B cell (primary cell): ENCODE results near the gene DCUN1D4. TPM values are rescaled to one million over a fixed set of nuclear protein-coding genes. Genes with fewer than 3 reads are reported as not detected.

Experiments used
- ATAC-seq: fragments of 200-7000 bp; cut with Tn5 transposase; one replicate; pipeline ENCODE4 v1.10.0; 2021; ENCODE audit warnings: low read depth, mild to moderate bottlenecking, moderate number of reproducible peaks, moderate library complexity
- CTCF ChIA-PET: fragments of 350-600 bp; sonication (Branson Sonifier 250); formaldehyde crosslinking; loops from one replicate; lab custom pipeline; 2021; ENCODE audit warnings: antibody characterized with exemption, inconsistent platforms; lab: Charles Lee
- POLR2A ChIA-PET: fragments of 350-600 bp; sonication (Branson Sonifier 250); formaldehyde crosslinking; loops from one replicate; lab custom pipeline; 2021; ENCODE audit warnings: antibody characterized with exemption; lab: Charles Lee
- DNase-seq: peaks from one replicate; pipeline ENCODE4 v3.0.0; 2013
- H2AFZ ChIP-seq: 2 replicates; pipeline ENCODE4 v1.6.1; 2012; ENCODE audit warnings: mild to moderate bottlenecking, low read depth, low read length; ENCODE audit not compliant: insufficient read depth, poor library complexity, severe bottlenecking
- H3K27ac ChIP-seq, 2 donors: 1 replicate in 1 of 2; 2 replicates in 1 of 2; pipeline ENCODE4 v1.5.1; 2012 to 2013; ENCODE audit warnings: low read length in 2 of 2, mild to moderate bottlenecking in 2 of 2, moderate library complexity in 1 of 2
- H3K27me3 ChIP-seq, 4 experiments: fragments of 200-600 bp in 1 of 4; sonication (generic) in 1 of 4; replicated peaks in 1 of 4; 1 replicate in 2 of 4; 2 replicates in 2 of 4; pipeline versions ENCODE4 v1.6.1 to v1.7.0; 2013 to 2016; ENCODE audit warnings: low read length in 3 of 4, mild to moderate bottlenecking in 2 of 4, mixed read lengths in 1 of 4, moderate library complexity in 1 of 4; ENCODE audit not compliant: insufficient read depth in 4 of 4, control insufficient read depth in 3 of 4; ENCODE audit errors: control extremely low read depth in 1 of 4
- H3K36me3 ChIP-seq, 2 experiments: replicated peaks in 1 of 2; 1 replicate in 1 of 2; 2 replicates in 1 of 2; pipeline versions ENCODE4 v1.6.1 to v1.7.1; 2013; ENCODE audit warnings: low read length in 1 of 2; ENCODE audit not compliant: insufficient read depth in 2 of 2, control insufficient read depth in 1 of 2; ENCODE audit errors: control extremely low read depth in 1 of 2, extremely low read depth in 1 of 2
- H3K4me1 ChIP-seq, 2 donors: fragments of 200-600 bp in 1 of 2; sonication (generic) in 1 of 2; 1 replicate in 1 of 2; 2 replicates in 1 of 2; pipeline versions ENCODE4 v1.5.1 to v1.6.1; 2013 to 2017; ENCODE audit warnings: low read length in 2 of 2; ENCODE audit not compliant: control insufficient read depth in 2 of 2, insufficient read depth in 2 of 2
- H3K4me2 ChIP-seq: replicated peaks from 2 replicates; pipeline ENCODE3; 2012; ENCODE audit warnings: mild to moderate bottlenecking, low read depth, low read length; ENCODE audit not compliant: poor library complexity, severe bottlenecking
- H3K4me3 ChIP-seq, 5 experiments: fragments of 200-600 bp in 1 of 5; sonication (generic) in 1 of 5; 1 replicate in 3 of 5; 2 replicates in 2 of 5; pipeline versions ENCODE4 v1.5.1 to v1.7.0; 2011 to 2016; ENCODE audit warnings: low read length in 4 of 5, mild to moderate bottlenecking in 4 of 5, low read depth in 2 of 5, control low read depth in 1 of 5, moderate library complexity in 1 of 5; ENCODE audit not compliant: insufficient read depth in 1 of 5; ENCODE audit errors: control extremely low read depth in 1 of 5, extremely low read depth in 1 of 5
- H3K79me2 ChIP-seq: fragments of 200-600 bp; sonication (generic); one replicate; pipeline ENCODE4 v1.6.0; 2016; ENCODE audit warnings: low read length; ENCODE audit not compliant: control insufficient read depth, insufficient read depth
- H3K9ac ChIP-seq: fragments of 200-600 bp; sonication (generic); 2 replicates; pipeline ENCODE4 v1.6.1; 2017; ENCODE audit warnings: mild to moderate bottlenecking, low read length, moderate library complexity
- H3K9me3 ChIP-seq, 3 donors: one replicate each; pipeline versions ENCODE4 v1.6.1 to v1.7.1; 2013; ENCODE audit warnings: low read length in 2 of 3; ENCODE audit not compliant: control insufficient read depth in 2 of 3, insufficient read depth in 1 of 3; ENCODE audit errors: control extremely low read depth in 1 of 3
- H4K20me1 ChIP-seq: 2 replicates; pipeline ENCODE4 v1.6.0; 2012; ENCODE audit warnings: mild to moderate bottlenecking, low read length; ENCODE audit not compliant: insufficient read depth, control insufficient read depth, poor library complexity, severe bottlenecking
- H3K27ac Mint-ChIP-seq: one replicate; pipeline ENCODE4 v1.8.0; 2021; ENCODE audit warnings: mixed read lengths
- H3K27me3 Mint-ChIP-seq: one replicate; pipeline ENCODE4 v1.8.0; 2021; ENCODE audit warnings: mixed read lengths
- H3K4me1 Mint-ChIP-seq: one replicate; pipeline ENCODE4 v1.8.0; 2021; ENCODE audit warnings: mixed read lengths
- H3K4me3 Mint-ChIP-seq: one replicate; pipeline ENCODE4 v1.8.0; 2021; ENCODE audit warnings: mixed read lengths
- H3K9me3 Mint-ChIP-seq: one replicate; pipeline ENCODE4 v1.8.0; 2022; ENCODE audit warnings: mixed read lengths; ENCODE audit not compliant: insufficient read depth
- CTCF ChIP-seq: fragments of 200-600 bp; IDR thresholded peaks from one replicate; pipeline ENCODE4 v1.8.0; 2022; ENCODE audit warnings: antibody characterized with exemption, mild to moderate bottlenecking
- EZH2 ChIP-seq: IDR thresholded peaks from 2 replicates; pipeline ENCODE4 v1.6.1; 2012; ENCODE audit warnings: borderline replicate concordance, low read depth, mild to moderate bottlenecking, moderate library complexity, low read length; ENCODE audit not compliant: insufficient read depth, poor library complexity, severe bottlenecking
- WGBS: methylation state at CpG from one replicate; pipeline ENCODE4 v1.1.5; 2013; ENCODE audit warnings: missing lambda C conversion rate; ENCODE audit not compliant: insufficient coverage; 5-methylcytosine and 5-hydroxymethylcytosine counted together
- intact Hi-C: fragments of 100-400 bp; cut with micrococcal nuclease; formaldehyde crosslinking; loops from one replicate; pipeline ENCODE4 v1.10.0; 2022
- polyA plus RNA-seq: library from polyadenylated mRNA; depleted of rRNA; stranded (reverse); fragments of >200 nt; gene quantifications from 2 replicates; pipeline ENCODE4 v1.2.3, GENCODE V29; 2012
- total RNA-seq, 2 donors: library from RNA; stranded (reverse); fragments of 120-200 nt in 1 of 2; gene quantifications; 1 replicate in 1 of 2; 2 replicates in 1 of 2; pipeline versions ENCODE4 v1.2.3 to v1.2.4, GENCODE V29; 2013 to 2022

DCUN1D4 gene
- total and polyA plus RNA-seq, 2 donors (not counting 1 experiment from before 2014, with no cell fraction given) = 15.1 to 39.7 TPM

GRCh38 chr4:51943221-51943620 is 100.3 kb downstream of the DCUN1D4 start:
- no peak overlapping the region for H3K4me3 ChIP-seq
- intact Hi-C loops = no loop called here
- no peak overlapping the region for H3K4me2 ChIP-seq
- H4K20me1 ChIP-seq = no peaks in the 10 kb centered on the region
- ChIA-PET CTCF (no interaction called here), POLR2A (no interaction called here)
- H3K79me2 ChIP-seq = no peaks in the 10 kb centered on the region
- H3K27ac ChIP-seq = no peak overlapping the region
- no peak for TF ChIP-seq EZH2
- TF ChIP-seq CTCF = no peak
- Mint-ChIP-seq H3K4me1 (no peaks in the 10 kb centered on the region), H3K27me3 (no peaks in the 10 kb centered on the region), H3K4me3 (no peak overlapping the region), H3K9me3 (peaks cover 3% of the 10 kb centered on the region), H3K27ac (no peak overlapping the region)
- 100% methylated on average over 2 of the region's 6 CpGs for WGBS
- H3K9ac ChIP-seq = no peak overlapping the region
- peaks cover 0 to 9% (median 0%) of the 10 kb centered on the region in 3 donors for H3K9me3 ChIP-seq
- no peaks in the 10 kb centered on the region for H3K27me3 ChIP-seq
- no peaks in the 10 kb centered on the region for H3K4me1 ChIP-seq
- ATAC-seq (no peak), DNase-seq (no peak)
- no peaks in the 10 kb centered on the region for H3K36me3 ChIP-seq
- no peak overlapping the region for H2AFZ ChIP-seq

GRCh38 chr4:51958199-51958968 is 115.4 kb downstream of the DCUN1D4 start:
- TF ChIP-seq EZH2 = no peak
- no peak for TF ChIP-seq CTCF
- H3K9me3 Mint-ChIP-seq = peaks cover 4% of the 10 kb centered on the region
- intact Hi-C loops = no loop called here
- 100% methylated on average over 1 of the region's 2 CpGs for WGBS
- Histone ChIP-seq H4K20me1 (no peaks in the 10 kb centered on the region), H3K27me3 (peaks cover 0 to 2% (median 0%) of the 10 kb centered on the region in 4 experiments), H3K9me3 (peaks cover 0 to 9% (median 0%) of the 10 kb centered on the region in 3 donors), H3K4me2 (no peak overlapping the region), H3K27ac (no peak overlapping the region), H3K4me1 (no peaks in the 10 kb centered on the region), H3K79me2 (no peaks in the 10 kb centered on the region), H3K4me3 (no peak overlapping the region), H3K9ac (no peak overlapping the region), H3K36me3 (no peaks in the 10 kb centered on the region), H2AFZ (no peak overlapping the region)
- CTCF ChIA-PET = interaction anchor here (1.4 kb wide), 1 partner anchor 12 kb away, joined by 4 read pairs; no protein-coding TSS in a partner anchor
- POLR2A ChIA-PET = no interaction called here
- no peak overlapping the region for H3K4me3 Mint-ChIP-seq
- no peak for ATAC-seq
- H3K27me3 Mint-ChIP-seq = peaks cover 4% of the 10 kb centered on the region
- DNase-seq = no peak
- no peak overlapping the region for H3K27ac Mint-ChIP-seq
- no peaks in the 10 kb centered on the region for H3K4me1 Mint-ChIP-seq
